ENCODE results near the gene BOLA3.
"Not testable (repeated sequence)": the region's sequence is repeated elsewhere in the genome, so short reads cannot be mapped to it uniquely, and the experiment has no call there.

The BOLA3 gene

GRCh38 chr2:74149570-74150319 lies 2.0 kb upstream of the BOLA3 start:
- no peak for DNase-seq (ENCODE audit: insufficient read length, low spot score)
- FAIRE-seq: no peak

GRCh38 chr2:74149247-74149525 lies 1.5 kb upstream of the BOLA3 start:
- FAIRE-seq (no peak), DNase-seq (ENCODE audit: insufficient read length, low spot score) (no peak)

- no peak for FAIRE-seq
- DNase-seq (ENCODE audit: insufficient read length, low spot score): no peak
Measured at GRCh38 chr2:74148457-74149246, 940 bp upstream of the BOLA3 start.

- DNase-seq (ENCODE audit: insufficient read length, low spot score) (no peak), FAIRE-seq (no peak)
Measured at GRCh38 chr2:74146929-74147726, 584 bp downstream of the BOLA3 start.

GRCh38 chr2:74142340-74142739 lies 5.4 kb downstream of the BOLA3 start:
- DNase-seq (ENCODE audit: insufficient read length, low spot score) (no peak), FAIRE-seq (no peak)

GRCh38 chr2:74138600-74139323 lies 8.9 kb downstream of the BOLA3 start:
- DNase-seq (ENCODE audit: insufficient read length, low spot score) (no peak), FAIRE-seq (no peak)

GRCh38 chr2:74137651-74138599 lies 9.8 kb downstream of the BOLA3 start:
- FAIRE-seq: no peak

GRCh38 chr2:74131901-74132300 lies 15.8 kb downstream of the BOLA3 start:
- FAIRE-seq: no peak
- no peak for DNase-seq (ENCODE audit: insufficient read length, low spot score)

More at GRCh38 chr2:74137651-74138599, 9.8 kb downstream of the BOLA3 start:
- no peak for DNase-seq (ENCODE audit: insufficient read length, low spot score)

GRCh38 chr2:74130211-74130995 lies 17.3 kb downstream of the BOLA3 start:
- DNase-seq (ENCODE audit: insufficient read length, low spot score) (no peak), FAIRE-seq (no peak)

GRCh38 chr2:74128206-74128605 lies 19.5 kb downstream of the BOLA3 start:
- FAIRE-seq (no peak), DNase-seq (ENCODE audit: insufficient read length, low spot score) (no peak)

- DNase-seq (ENCODE audit: insufficient read length, low spot score); FAIRE-seq: not testable (repeated sequence)
Measured at GRCh38 chr2:74123955-74124354, 23.8 kb downstream of the BOLA3 start.

- not testable (repeated sequence) for FAIRE-seq; DNase-seq (ENCODE audit: insufficient read length, low spot score)
Measured at GRCh38 chr2:74121846-74122245, 25.9 kb downstream of the BOLA3 start.

GRCh38 chr2:74119912-74120825 lies 27.5 kb downstream of the BOLA3 start:
- FAIRE-seq: peak; percentile 80
- DNase-seq (ENCODE audit: insufficient read length, low spot score): peak; percentile 93

- FAIRE-seq (no peak), DNase-seq (ENCODE audit: insufficient read length, low spot score) (peak; percentile 47)
Measured at GRCh38 chr2:74119339-74119738, 28.4 kb downstream of the BOLA3 start.

- FAIRE-seq (no peak), DNase-seq (ENCODE audit: insufficient read length, low spot score) (no peak)
Measured at GRCh38 chr2:74111380-74111779, 36.3 kb downstream of the BOLA3 start.

GRCh38 chr2:74110537-74110936 lies 37.2 kb downstream of the BOLA3 start:
- FAIRE-seq (no peak), DNase-seq (ENCODE audit: insufficient read length, low spot score) (no peak)

- DNase-seq (ENCODE audit: insufficient read length, low spot score) (no peak), FAIRE-seq (no peak)
Measured at GRCh38 chr2:74109551-74109950, 38.2 kb downstream of the BOLA3 start.

- no peak for FAIRE-seq
Measured at GRCh38 chr2:74107071-74107470, 40.6 kb downstream of the BOLA3 start.

More at GRCh38 chr2:74107071-74107470, 40.6 kb downstream of the BOLA3 start:
- DNase-seq (ENCODE audit: insufficient read length, low spot score): no peak

Measured in HTR-8/SVneo (cell line).